GM18502 (cell line): Measurements from ENCODE around the gene PARD3B.

Experiments used
- ATAC-seq: cut with Tn5 transposase; IDR thresholded peaks from one replicate; pipeline ENCODE4 v1.9.1; 2021; ENCODE audit warnings: mild to moderate bottlenecking; ENCODE audit not compliant: unreplicated experiment, poor library complexity

The PARD3B gene

GRCh38 chr2:204585930-204586329 lies 40.7 kb downstream of the PARD3B start:
- no peak for ATAC-seq

DNA sequence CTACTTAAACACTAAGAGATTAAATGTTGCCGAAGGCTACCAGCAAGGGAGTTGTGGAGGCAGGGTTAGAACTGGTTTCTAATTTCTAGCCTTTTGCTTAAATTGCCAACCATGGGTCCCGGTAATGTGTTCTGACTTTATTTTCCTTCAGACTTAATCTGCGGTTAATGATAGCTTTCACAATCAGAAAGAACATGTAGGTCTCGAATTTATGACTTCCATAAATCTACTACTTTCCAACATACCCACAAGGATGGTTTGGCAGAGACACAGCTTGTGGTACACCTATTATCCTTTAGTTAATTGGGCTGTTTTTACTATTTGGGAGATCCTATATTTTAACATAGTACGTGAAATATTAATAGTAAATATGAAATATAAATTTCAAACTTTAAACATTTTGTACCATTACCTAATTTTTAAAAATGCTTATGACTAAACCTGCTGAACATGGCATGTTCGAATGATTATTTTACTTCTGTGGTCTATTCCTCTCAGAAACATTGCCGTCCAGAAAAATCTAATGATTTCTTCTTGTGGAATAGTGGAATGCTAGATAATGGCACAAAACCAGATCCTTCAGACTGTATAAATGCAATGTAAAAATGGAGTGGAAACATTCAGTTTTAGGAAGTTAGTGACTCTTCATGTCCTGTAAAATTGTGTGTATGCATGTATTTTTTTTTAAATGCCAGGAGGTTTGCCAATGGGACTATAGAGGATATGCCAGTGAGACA lies 41.3 kb downstream of the PARD3B start:
- no peak for ATAC-seq

GRCh38 chr2:204590063-204590462 lies 44.8 kb downstream of the PARD3B start:
- no peak for ATAC-seq

DNA sequence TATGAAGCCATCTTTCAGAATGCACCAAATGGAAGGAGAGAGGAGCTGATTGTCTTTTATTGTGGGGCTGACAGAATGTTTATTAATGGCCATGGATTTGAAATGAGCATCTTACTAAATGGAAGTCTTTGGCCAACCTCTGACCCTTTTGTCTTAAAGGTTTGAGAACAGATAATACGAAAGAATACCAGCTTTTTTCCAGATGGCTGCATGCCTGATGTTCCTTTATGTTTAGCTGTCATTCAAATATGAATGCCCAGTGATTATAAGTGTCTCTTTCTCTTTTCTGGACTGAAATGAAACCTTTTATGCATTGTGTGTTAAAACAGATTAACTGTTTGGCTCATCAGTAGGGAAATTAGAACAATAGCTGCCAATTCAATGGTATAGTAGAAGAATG lies 46.0 kb downstream of the PARD3B start:
- no peak for ATAC-seq

DNA sequence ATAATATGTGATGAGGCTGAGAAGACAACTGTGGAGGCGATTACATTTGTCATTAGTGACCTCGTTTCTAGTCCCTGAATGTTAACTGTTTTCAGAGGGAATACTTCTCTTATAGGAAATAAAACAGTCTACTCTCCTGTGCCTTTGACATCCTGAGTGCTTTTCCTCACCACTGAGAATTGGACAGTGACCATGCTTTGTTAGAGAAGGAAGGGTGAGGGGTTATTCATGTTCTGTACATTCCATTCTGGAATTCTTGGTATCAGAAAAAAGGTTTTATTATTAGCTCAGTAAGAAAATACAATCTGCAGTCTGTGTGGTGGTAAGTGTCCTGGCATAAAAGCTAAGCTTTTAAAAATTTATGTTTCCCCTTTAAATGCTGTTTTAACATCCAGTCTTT lies 58.8 kb downstream of the PARD3B start:
- no peak for ATAC-seq

DNA sequence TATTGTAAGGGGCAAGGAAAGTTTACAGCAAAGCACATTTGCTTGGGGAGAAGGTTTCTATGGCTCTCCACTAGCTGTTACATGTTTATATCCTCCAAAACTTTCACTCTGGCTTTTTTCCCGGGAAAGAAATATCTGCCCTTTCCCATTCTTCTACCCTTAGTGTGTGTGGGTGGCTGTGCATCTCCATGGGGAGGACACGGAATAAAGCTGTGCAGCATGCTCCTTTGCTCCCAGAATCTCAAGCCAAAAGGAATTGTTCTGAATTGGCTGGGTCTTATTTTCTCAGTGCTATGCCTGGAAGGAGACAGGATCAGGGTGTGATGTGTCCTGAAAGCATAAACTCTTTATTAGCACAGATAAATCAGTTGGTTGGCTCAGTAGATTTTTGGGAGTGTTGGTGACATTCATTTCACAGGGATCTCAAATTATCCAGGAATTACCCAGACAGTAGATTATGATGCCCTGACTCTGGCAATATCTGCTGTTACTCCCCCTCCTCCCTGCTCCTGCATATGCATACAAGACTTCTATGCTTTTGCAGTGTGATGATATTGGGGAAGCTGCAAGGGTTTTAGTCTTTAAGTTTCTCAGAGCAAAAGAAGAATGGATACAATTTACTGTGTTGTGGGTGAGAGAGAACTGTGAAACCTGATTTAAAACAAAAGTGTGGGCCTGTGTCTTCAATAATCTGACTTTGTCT lies 63.1 kb downstream of the PARD3B start:
- ATAC-seq: no peak

DNA sequence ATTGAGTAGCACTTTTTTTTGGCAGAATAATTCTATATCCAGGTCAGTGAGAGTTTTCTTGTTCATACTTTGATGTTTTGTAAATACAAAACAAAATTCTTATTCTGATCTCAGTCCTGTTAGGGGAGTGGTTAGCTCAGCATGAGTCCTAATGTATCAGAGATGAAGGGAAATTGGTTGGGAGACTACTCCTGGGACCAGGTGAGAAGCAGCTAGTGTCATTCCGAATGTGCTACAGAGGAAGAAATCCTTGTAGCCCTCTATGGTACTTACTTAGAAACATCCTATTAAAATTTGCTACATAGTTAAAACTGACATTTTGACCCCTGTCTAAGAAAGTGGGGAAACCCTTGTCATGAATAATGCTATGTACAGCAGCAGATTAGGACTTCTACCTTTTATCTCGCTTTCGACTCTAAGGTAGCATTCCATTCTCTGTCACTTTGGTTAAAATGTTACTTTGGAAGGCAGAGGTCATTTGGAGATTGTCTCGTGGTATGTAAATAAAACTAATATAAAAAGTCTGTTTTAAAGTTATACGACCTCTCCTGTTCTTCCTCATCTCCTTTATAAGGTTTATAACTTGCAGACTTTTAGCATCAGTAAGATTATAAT lies 65.8 kb downstream of the PARD3B start:
- no peak for ATAC-seq

- ATAC-seq: no peak
These were observed 66.5 kb downstream of the PARD3B start for GRCh38 chr2:204611764-204612163.

GRCh38 chr2:204613635-204614034 lies 68.4 kb downstream of the PARD3B start:
- ATAC-seq: no peak

DNA sequence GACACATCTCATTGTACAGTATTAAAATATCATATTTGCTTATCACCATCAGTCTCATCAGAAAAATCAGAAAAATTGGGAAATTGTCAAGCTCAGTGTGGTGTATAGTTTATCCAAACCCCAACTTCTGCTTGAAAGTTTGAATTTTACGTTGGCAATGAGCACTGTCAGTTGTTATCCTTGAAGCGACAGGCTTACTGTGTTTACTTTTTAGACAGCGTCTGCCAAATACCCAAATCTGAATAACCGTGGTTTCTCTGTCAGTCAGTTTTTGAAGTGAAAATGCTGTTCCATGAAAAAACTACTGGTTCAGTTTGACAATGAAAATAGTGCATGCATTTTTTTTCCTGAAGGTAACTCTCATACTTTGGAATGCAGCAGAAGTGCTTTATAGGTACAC lies 70.2 kb downstream of the PARD3B start:
- ATAC-seq: no peak

- ATAC-seq: no peak
These were observed 79.9 kb downstream of the PARD3B start for GRCh38 chr2:204625135-204625534.

DNA sequence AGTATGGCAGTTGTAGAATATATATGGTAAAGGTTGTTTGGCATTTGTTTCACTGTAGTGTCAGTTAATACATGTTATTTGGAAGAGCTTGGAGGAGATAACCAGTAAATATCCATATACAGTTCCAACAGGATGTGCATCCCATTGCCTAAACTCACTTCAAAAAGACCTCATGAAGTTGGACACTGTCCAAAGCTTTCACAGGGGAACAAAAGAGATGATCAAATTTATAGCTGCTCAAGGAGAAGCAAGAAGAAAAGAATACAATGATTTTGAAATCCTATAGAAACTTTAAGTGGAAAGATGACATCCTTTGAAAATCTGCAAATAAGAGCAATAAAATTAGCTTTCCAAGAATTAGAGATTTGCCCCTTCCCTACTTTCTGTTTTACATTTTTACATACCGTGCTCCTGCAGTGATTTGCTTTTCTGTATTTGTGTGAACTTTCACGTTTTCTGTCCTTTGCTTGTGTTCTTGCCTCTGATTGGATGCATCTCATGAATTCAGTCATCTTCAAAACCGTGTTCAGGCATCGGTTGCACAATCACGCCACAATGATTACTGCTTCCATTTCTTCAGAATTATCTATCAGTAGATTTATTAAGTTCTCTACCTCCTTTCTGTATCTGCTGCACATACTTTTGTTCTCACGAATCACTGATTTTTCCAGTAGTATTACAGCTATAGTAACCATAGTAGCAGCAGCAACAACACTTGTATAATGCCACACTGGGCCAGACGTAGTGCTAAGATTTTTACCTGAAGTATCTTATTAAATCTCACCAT lies 83.8 kb downstream of the PARD3B start:
- ATAC-seq: no peak

DNA sequence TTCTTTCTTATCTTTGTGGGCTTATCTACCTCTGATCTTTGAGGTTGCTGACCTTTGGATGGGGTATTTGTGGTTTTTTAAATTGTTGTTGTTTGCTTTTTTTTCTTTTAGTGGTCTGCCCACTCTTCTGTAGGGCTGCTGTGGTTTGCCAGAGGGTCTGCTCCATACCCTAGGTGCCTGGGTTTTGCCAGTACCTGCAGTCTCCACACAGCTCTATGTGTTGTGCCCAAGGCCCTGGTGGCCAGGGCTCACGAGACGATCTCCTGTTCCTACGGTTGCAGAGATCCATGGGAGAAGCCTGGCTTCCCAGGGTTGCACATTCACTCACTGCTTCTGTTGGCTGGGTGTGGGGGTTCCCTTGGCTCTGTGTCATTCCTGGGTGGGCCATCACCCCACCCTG lies 87.1 kb downstream of the PARD3B start:
- ATAC-seq: no peak

DNA sequence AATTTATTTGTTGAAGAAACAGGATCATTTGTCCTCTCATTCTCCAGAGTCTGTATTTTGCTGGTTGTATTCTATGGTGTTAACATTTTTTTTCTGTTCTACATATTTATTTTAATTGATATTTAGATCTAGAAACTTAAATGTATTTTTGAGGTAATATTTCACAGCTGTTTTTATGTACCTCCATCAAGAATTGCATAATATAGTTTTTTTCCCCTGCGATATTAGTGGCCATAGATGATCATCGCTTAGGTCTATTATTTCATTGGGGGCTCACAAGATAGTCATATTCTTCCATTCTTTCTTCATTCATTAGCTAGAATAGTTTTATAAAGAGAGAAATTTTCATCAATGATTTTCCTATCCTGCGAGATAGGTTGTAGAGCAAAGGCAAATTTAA lies 89.3 kb downstream of the PARD3B start:
- ATAC-seq: no peak

DNA sequence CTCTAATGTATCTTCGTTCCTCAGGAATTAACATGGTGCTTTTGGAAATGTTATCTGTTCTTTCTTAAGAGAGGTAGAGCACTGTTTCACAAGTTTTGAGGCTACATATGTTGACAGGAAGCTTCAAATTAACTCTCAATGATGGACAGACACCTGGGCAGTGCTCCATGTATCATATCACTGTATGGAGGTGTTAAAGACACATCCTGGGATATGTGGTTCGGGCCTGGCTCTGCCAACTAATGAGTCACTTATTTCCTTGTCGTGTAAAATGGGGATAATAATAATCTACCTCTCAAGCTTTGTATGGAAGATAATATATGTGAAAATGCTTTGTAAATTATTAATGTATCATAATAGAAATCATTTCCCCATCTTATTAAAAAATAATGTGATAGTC lies 90.2 kb downstream of the PARD3B start:
- ATAC-seq: no peak

DNA sequence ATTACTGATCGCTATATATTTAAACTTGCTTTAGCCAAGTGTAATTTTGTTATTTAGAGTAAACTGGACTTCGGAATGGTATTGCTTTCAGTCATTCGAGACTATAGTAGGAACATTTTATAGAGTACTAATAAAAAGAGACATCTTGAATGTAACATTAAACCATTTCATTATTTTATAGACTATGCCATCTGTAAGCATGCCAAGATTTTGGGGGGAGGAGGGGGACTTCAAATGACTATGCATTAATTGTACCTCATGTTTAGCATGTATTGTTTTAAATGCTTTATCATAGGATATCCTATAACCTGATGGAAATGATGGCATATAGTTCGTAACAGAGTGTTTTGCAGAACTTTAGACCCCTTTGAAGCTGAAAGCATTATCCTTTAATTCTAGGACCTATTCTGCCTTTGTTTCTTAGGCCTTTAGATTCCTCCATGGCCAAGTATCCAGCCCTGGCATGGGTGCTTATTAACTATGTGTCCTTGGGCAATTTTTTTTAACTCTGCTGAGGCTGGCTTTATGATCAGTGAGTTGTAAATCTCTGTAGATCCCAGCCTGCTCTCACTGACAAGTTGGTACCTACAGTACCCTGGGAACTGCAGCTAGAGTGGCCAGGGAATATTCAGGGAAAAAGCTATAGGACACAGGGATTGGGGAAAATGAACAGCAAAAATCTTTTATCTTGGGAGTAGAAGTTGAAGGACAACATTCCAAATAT lies 93.4 kb downstream of the PARD3B start:
- ATAC-seq: no peak

- ATAC-seq: no peak
These were observed 98.1 kb downstream of the PARD3B start for GRCh38 chr2:204643326-204643725.

DNA sequence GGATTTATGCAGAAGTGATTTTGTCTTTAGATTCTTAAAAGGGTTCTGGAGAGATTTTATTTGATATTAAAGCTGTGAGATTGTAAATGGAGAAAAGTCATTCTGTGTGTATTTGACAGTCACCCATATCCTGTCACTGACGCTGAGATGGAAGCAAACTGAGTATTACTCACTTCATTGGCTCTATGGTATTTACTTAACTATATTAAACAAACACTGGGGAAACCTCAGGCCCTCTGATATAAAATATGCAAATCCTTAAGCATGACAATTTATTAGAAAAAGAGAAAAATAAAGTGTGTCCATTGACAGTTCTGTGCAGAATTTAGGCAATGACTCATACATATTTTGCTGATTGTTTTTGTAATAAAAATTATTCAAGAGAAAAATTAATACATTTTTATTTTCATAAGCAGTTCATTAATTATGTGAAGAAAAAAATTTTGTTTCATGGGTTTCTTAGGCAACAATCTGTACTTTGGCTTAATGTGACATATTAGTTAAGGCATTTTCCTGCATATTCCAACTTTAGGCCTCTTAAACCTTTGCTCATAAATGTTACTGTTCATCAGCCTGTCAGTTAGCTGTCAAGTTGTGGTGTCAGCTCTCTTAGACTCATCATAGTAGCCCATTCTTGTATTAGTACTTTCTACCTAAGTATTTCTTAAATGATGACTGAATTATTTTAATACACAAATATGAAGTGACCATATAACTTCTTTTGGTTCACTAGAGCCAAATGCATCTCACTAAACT lies 99.9 kb downstream of the PARD3B start:
- no peak for ATAC-seq

DNA sequence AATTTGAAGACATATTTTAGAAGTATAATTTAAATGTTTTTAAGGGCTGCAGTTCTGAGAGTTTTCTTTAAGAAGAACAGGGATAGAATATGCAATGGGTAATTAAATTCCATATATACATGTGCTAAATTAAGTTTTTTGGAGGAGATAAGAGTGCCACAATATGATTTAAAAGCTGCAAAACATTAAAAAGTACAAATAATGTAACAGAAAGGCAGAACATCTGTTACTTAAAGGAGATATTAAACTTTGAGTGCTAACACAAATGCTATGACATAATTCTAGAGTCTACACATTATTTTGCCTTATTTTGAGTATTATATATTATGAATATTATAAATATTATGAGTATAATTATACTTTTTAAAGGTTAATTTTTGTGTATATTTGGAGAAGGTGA lies 102.4 kb downstream of the PARD3B start:
- ATAC-seq: no peak

DNA sequence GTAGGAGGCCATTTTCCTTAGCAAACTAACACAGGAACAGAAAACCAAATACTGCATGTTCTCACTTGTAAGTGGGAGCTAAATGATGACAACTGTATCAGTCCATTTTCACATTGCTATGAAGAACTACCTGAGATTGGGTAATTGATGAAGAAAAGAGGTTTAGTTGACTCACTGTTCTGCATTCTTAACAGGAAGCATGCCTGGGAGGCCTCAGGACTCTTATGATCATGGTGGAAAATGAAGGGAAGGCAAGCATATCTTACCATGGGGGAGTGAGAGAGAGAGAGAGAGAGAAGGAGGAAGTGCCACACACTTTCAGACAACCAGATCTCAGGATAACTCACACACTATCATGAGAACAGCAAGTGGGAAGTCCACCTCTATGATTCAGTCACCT lies 105.3 kb downstream of the PARD3B start:
- no peak for ATAC-seq
